ENCODE measurements around the gene DPP3.

DPP3 gene

GRCh38 chr11:66510271-66510989 lies 30.2 kb downstream of the DPP3 start, which contains the start of gene BBS1:
Gene BBS1, plus strand, starts transcription at chr11:66510635. Its CDS starts 25 bp downstream, at chr11:66510660.
- H3K4me3 ChIP-seq (ENCODE audit: low read depth, low read length) = peak within 1 kb of the TSS; percentile 90
- no peaks in the 10 kb centered on the region for H3K4me1 ChIP-seq (ENCODE audit: control insufficient read depth, insufficient read depth, low read length)
- CTCF ChIA-PET = interaction anchor here (0.6 to 1.2 kb wide), 3 partner anchors 26 to 263 kb away, joined by 3 read pairs; no protein-coding TSS in a partner anchor
- no peak within 1 kb of the TSS for H3K27ac ChIP-seq (ENCODE audit: extremely low read depth, low read depth, low read length)
- POLR2A ChIA-PET = interaction anchor here (0.8 to 1.6 kb wide), 6 partner anchors 17 to 127 kb away, joined by 3 to 10 read pairs (median 6); partner anchors contain the start of genes DPP3, PELI3, RBM4 and ZDHHC24
- H3K36me3 ChIP-seq (ENCODE audit: control insufficient read depth in 2 of 2, insufficient read depth in 1 of 2, low read length in 2 of 2) = peaks cover 0 to 38% of the 10 kb centered on the region in 2 experiments; a peak in 2 of 3 replicates
- H3K9me3 ChIP-seq (ENCODE audit: control insufficient read depth, insufficient read depth, low read depth, low read length) = no peaks in the 10 kb centered on the region
- TF ChIP-seq ZNF560 (tag by site-specific recombination; IDR thresholded peaks at IDR 0.05; ENCODE audit: borderline replicate concordance) = no peak
- TF ChIP-seq ZNF2 (tag by site-specific recombination; IDR thresholded peaks at IDR 0.05) = 0 out of 2 replicates have a peak, but pooled peaks have one; percentile 61
- no peak for TF ChIP-seq SCRT2 (tag by site-specific recombination; IDR thresholded peaks at IDR 0.05)
- TF ChIP-seq YY2 (tag by site-specific recombination; IDR thresholded peaks at IDR 0.05) = peak; percentile 89
- TF ChIP-seq ZSCAN23 (tag by site-specific recombination; IDR thresholded peaks at IDR 0.05) = 0 out of 2 replicates have a peak, but pooled peaks have one; percentile 49
- TF ChIP-seq ZNF366 (tag by site-specific recombination; conservative IDR thresholded peaks at IDR 0.05) = no peak
- peak; percentile 83 for TF ChIP-seq SP3 (tag by site-specific recombination; IDR thresholded peaks at IDR 0.05)
- TF ChIP-seq ZNF561 (tag by site-specific recombination; IDR thresholded peaks at IDR 0.05; ENCODE audit: borderline replicate concordance) = peak; percentile 55; the same call in 1 of the 2 replicates
- 0 out of 2 replicates have a peak, but pooled peaks have one; percentile 52 for TF ChIP-seq INSM2 (tag by site-specific recombination; IDR thresholded peaks at IDR 0.05)
- no peak for TF ChIP-seq ZNF792 (tag by site-specific recombination; IDR thresholded peaks at IDR 0.05)
- TF ChIP-seq ZBTB1 (tag by site-specific recombination; IDR thresholded peaks at IDR 0.05) = no peak
- no peak for TF ChIP-seq ZNF664 (tag by site-specific recombination; IDR thresholded peaks at IDR 0.05)
- no peak for TF ChIP-seq ZNF704 (tag by site-specific recombination; IDR thresholded peaks at IDR 0.05)
- peak; percentile 65; the same call in 1 of the 2 replicates for TF ChIP-seq KLF10 (tag by site-specific recombination; IDR thresholded peaks at IDR 0.05)
- TF ChIP-seq ZBTB11 (tag by site-specific recombination; conservative IDR thresholded peaks at IDR 0.05; ENCODE audit: low read depth) = peak; percentile 99
- no peak for TF ChIP-seq ZNF596 (tag by site-specific recombination; IDR thresholded peaks at IDR 0.05)
- TF ChIP-seq ZNF530 (tag by site-specific recombination; IDR thresholded peaks at IDR 0.05; ENCODE audit: low read depth) = no peak
- TF ChIP-seq GLI4 (tag by site-specific recombination; IDR thresholded peaks at IDR 0.05) = peak; percentile 65; the same call in 1 of the 2 replicates
- no peak for TF ChIP-seq HOXC10 (CRISPR knock-in tag; IDR thresholded peaks at IDR 0.05)
- no peak for TF ChIP-seq ZNF112 (tag by site-specific recombination; IDR thresholded peaks at IDR 0.05)
- peak; percentile 60; the same call in 1 of the 2 replicates for TF ChIP-seq ZNF692 (tag by site-specific recombination; IDR thresholded peaks at IDR 0.05)
- 0 out of 2 replicates have a peak, but pooled peaks have one; percentile 14 for TF ChIP-seq PRDM10 (tag by site-specific recombination; IDR thresholded peaks at IDR 0.05)
- peak; percentile 63 for TF ChIP-seq ZNF639 (tag by site-specific recombination; IDR thresholded peaks at IDR 0.05)
- no peak for TF ChIP-seq SALL2 (tag by site-specific recombination; IDR thresholded peaks at IDR 0.05; ENCODE audit: borderline replicate concordance)
